ENCODE results near the gene NCKAP5.

Gene NCKAP5

DNA sequence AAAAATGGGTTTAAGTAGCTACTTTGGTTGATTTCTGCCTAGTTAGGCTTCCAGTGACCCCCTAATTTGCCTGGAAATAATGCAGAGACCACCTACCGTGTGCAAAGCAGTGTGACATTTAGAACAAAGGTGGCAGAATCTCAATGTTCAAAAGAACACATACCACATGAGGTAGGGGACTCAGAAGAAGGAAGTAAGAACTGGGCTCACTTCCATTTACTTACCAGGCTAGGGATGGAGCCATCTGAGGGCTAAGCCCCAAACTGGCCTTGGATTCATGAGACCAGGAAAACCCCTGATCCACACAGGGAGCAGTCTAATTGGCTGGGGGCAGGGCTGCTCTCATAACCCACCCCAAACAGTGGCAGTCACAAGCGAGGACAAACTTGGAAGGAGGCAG is 190.7 kb downstream of the NCKAP5 start:
- H3K9me3 Mint-ChIP-seq = peaks cover 17 to 20% of the 10 kb centered on the region in 2 donors
- H3K4me3 Mint-ChIP-seq = no peak overlapping the region
- ATAC-seq (replicated peaks) = no peak
- no peaks in the 10 kb centered on the region for H3K4me1 Mint-ChIP-seq (ENCODE audit: low read depth in 2 of 2)
- H3K36me3 Mint-ChIP-seq (ENCODE audit: insufficient read depth) = no peaks in the 10 kb centered on the region
- no peaks in the 10 kb centered on the region for H3K27me3 Mint-ChIP-seq
- H3K27ac Mint-ChIP-seq = no peak overlapping the region
- DNase-seq = no peak

DNA sequence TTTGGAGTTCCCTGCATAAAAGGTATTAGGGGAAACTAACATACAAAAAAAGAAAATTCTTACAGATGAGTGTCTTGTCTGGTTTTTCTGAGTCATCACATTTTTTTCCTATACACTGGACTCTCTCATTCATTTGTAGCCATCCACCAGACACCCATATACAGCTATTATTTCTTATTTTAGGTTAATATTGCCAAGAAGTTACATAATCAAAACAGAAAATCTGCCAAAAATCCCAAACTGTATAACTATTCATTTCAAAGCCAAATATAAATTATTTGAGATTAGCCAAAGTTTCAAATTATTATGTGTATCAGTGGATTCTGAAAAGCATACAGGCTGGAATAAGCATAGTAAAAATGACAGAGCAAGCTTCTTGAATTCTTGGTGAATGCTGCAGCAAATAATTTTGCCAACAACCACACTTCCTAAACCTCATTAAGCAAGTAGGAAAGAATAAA is 191.2 kb downstream of the NCKAP5 start:
- DNase-seq (no peak), ATAC-seq (replicated peaks) (no peak)
- Mint-ChIP-seq H3K4me3 (no peak overlapping the region), H3K27me3 (no peaks in the 10 kb centered on the region), H3K4me1 (ENCODE audit: low read depth in 2 of 2) (no peaks in the 10 kb centered on the region), H3K9me3 (peaks cover 15% of the 10 kb centered on the region in 2 donors), H3K27ac (no peak overlapping the region), H3K36me3 (ENCODE audit: insufficient read depth) (no peaks in the 10 kb centered on the region)

DNA sequence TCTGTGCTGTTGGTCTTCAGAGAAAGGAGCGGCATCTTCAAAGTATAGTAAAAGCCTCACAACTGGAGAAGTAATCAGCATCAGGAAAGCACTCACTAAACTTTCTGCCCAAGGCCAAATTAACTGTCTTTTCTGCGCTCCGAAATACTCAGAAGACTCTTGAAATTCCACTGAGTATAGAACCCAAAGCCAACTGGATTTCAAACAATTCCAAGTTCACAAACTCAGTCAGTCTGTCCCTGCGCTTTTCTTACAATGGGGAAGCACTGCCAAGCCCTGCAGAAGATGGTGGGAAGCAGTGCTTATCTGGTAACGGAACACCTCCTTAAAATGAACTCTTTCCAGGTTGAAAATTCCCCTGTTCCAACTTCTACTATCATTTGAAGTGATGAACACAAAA is 193.5 kb downstream of the NCKAP5 start:
- H3K9me3 Mint-ChIP-seq = peaks cover 11% of the 10 kb centered on the region in 2 donors
- DNase-seq = no peak
- H3K4me3 Mint-ChIP-seq = no peak overlapping the region
- H3K27ac Mint-ChIP-seq = no peak overlapping the region
- no peaks in the 10 kb centered on the region for H3K27me3 Mint-ChIP-seq
- no peaks in the 10 kb centered on the region for H3K4me1 Mint-ChIP-seq (ENCODE audit: low read depth in 2 of 2)
- no peak for ATAC-seq (replicated peaks)
- H3K36me3 Mint-ChIP-seq (ENCODE audit: insufficient read depth) = no peaks in the 10 kb centered on the region

DNA sequence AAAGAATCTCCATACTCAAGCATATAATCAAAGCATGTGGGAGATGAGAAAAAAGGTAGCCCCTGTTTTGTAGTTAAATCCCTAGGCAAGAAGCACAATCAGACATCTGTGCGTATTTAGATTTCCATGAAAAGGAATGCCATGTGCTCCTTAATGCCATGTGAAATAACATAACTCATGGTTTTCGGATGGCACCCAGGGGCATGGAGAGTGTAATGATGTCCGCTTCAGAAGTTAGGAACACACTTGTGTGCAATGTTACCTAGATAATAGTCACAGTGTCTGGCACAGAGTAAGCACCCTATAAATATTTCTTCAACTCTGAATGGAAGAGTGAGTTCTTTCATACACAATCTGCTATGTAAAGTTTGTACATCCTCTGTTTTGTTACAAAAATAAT is 197.0 kb downstream of the NCKAP5 start:
- Mint-ChIP-seq H3K4me3 (no peak overlapping the region), H3K27me3 (no peaks in the 10 kb centered on the region), H3K9me3 (peaks cover 14% of the 10 kb centered on the region in 2 donors), H3K4me1 (ENCODE audit: low read depth in 2 of 2) (no peaks in the 10 kb centered on the region), H3K36me3 (ENCODE audit: insufficient read depth) (no peaks in the 10 kb centered on the region), H3K27ac (no peak overlapping the region)
- no peak for ATAC-seq (replicated peaks)
- DNase-seq = no peak

DNA sequence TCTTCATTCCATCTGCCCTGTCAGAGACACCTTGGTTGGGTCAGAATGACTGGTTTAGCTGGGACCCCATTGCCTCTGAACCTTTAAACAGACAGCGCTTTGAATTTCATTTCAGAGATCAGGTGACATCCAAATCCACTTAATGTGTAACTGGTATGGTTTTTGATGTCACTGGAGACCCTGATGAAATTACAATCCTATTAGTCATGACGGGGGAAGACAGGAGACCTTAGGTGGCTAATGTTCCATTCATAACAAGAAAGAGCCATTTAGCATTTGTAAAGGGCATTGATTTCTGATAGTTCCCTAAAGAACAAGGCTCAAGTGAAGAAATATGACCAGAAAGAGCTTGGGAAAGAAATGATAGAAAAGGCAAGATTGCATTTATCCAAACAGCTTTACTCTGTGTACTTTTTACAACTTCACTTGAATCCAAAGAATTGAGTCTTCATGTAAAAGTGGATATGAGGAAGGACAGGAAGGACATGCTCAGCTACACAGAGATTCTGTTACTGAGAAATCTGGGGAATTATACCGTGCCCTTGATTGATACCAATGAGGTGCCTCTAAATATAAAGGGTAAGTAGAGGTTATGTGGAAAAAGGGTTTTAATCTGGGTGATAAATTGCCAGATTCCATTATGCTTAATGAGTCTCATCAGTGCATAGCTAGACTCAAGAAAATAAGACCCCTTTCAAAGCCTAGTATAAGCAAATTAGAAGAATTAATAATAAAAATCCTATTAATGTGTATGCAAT is 198.2 kb downstream of the NCKAP5 start:
- DNase-seq (no peak), ATAC-seq (replicated peaks) (no peak)
- Mint-ChIP-seq H3K9me3 (peaks cover 11 to 13% of the 10 kb centered on the region in 2 donors), H3K4me3 (no peak overlapping the region), H3K27me3 (no peaks in the 10 kb centered on the region), H3K36me3 (ENCODE audit: insufficient read depth) (no peaks in the 10 kb centered on the region), H3K27ac (no peak overlapping the region), H3K4me1 (ENCODE audit: low read depth in 2 of 2) (no peaks in the 10 kb centered on the region)

DNA sequence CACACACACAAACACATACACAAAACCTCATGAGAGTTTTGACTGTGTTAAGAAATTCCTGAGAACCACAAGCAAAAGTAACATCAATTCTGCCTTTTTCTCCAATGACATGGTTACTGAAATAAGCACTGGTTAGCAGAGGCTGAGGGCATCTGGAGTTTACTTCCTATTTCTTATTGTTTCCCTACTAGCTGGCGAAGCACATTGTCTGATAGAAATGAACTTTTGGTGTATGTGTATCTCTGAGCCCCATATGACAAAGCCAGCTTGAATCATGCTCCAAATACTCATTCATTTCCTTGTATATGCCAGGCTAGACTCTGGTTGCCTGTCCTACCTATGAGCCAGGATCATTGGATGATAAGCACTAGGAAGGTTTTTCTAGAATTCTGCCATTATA is 203.1 kb downstream of the NCKAP5 start:
- H3K27ac Mint-ChIP-seq = no peak overlapping the region

DNA sequence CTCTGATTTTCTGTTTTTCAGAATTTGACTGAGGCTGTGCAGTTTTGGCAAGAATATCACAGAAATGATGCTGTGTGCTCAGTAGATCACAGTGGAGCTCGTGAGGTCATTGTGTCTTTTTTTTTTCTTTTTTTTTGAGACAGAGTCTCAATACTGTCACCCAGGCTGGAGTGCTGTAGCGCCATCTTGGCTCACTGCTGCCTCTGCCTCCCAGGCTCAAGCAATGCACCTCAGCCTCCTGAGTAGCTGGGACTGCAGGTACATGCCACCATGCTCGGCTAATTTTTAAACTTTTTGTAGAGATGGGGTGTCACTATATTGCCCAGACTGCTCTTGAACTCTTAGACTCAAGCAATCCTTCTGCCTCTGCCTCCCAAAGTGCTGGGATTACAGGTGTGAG is 203.6 kb downstream of the NCKAP5 start:
- DNase-seq = no peak
- no peak overlapping the region for H3K4me3 Mint-ChIP-seq
- H3K27ac Mint-ChIP-seq = no peak overlapping the region
- no peak for ATAC-seq (replicated peaks)
- H3K36me3 Mint-ChIP-seq (ENCODE audit: insufficient read depth) = no peaks in the 10 kb centered on the region
- no peaks in the 10 kb centered on the region for H3K4me1 Mint-ChIP-seq (ENCODE audit: low read depth in 2 of 2)
- peaks cover 5 to 22% of the 10 kb centered on the region in 2 donors for H3K9me3 Mint-ChIP-seq
- no peaks in the 10 kb centered on the region for H3K27me3 Mint-ChIP-seq

More for the DNA sequence above, 203.1 kb downstream of the NCKAP5 start:
- Mint-ChIP-seq H3K4me1 (ENCODE audit: low read depth in 2 of 2) (no peaks in the 10 kb centered on the region), H3K27me3 (no peaks in the 10 kb centered on the region), H3K36me3 (ENCODE audit: insufficient read depth) (no peaks in the 10 kb centered on the region), H3K9me3 (peaks cover 5 to 19% of the 10 kb centered on the region in 2 donors), H3K4me3 (no peak overlapping the region)
- DNase-seq (no peak), ATAC-seq (replicated peaks) (no peak)

DNA sequence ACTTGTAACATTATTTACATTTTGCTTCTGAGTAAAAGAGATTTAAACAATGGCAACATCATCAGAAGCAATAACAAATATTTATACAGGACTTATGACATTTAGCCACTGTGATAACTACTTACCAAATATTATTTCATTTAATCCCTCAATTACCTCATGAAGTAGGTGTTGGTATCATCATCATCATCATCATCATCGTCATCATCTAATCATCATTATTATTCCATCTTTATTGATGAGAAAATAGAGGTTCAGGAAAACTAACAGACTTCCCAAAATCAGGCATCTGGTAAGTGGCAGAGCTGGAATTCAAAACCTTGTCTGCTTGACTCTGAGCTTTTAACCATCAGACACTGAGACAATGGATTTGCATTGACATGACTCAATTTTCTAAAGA is 204.4 kb downstream of the NCKAP5 start:
- H3K9me3 Mint-ChIP-seq = peaks cover 2 to 17% of the 10 kb centered on the region in 2 donors
- H3K4me1 Mint-ChIP-seq (ENCODE audit: low read depth in 2 of 2) = no peaks in the 10 kb centered on the region
- DNase-seq = no peak
- ATAC-seq (replicated peaks) = no peak
- H3K4me3 Mint-ChIP-seq = no peak overlapping the region
- no peaks in the 10 kb centered on the region for H3K36me3 Mint-ChIP-seq (ENCODE audit: insufficient read depth)
- H3K27ac Mint-ChIP-seq = no peak overlapping the region
- H3K27me3 Mint-ChIP-seq = no peaks in the 10 kb centered on the region

DNA sequence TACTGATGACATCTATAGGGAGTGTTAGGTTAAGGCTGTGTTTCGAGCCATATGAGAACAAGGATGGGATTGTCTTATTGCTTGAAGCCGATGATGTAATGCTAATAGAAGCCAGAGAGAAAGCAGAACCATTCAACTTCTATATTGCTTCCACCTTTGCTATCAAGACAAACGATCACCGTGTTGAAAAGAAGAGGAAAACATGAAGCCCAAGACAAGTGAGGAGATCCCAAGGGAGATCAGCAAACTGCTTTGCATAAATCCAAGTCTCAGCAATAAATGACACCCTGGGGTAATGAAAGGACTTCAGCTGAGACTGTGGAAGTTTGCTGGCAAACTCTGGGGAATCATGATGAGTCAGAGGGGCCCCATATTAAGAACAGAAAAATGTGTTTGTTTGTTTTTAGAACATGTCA is 206.2 kb downstream of the NCKAP5 start:
- H3K4me3 Mint-ChIP-seq = no peak overlapping the region
- no peaks in the 10 kb centered on the region for H3K27me3 Mint-ChIP-seq
- H3K36me3 Mint-ChIP-seq (ENCODE audit: insufficient read depth) = no peaks in the 10 kb centered on the region

DNA sequence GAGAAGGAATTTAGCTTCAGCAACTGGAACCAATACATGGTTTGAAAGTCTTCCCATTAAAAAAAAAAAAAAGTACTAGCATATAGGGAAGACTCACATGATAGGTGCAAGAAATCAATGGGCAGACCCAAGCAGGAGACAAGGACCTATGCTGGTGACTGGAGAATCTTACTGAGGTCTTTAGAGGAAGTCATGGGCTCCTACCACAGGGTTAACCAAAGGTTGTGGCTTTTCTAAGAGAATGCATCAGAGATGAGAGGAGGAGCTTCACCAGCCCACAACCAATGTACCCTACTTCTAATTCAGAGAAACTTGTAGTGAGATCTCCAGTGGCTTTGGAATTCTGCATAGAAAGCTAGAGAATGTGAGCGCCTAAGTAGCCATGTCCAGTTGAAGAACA is 207.4 kb downstream of the NCKAP5 start:
- ATAC-seq (replicated peaks) = no peak
- Mint-ChIP-seq H3K4me1 (ENCODE audit: low read depth in 2 of 2) (no peaks in the 10 kb centered on the region), H3K9me3 (peaks cover 0 to 13% of the 10 kb centered on the region in 2 donors)

More for the DNA sequence above, 206.2 kb downstream of the NCKAP5 start:
- no peak for DNase-seq
- peaks cover 0 to 13% of the 10 kb centered on the region in 2 donors for H3K9me3 Mint-ChIP-seq
- no peak for ATAC-seq (replicated peaks)
- no peaks in the 10 kb centered on the region for H3K4me1 Mint-ChIP-seq (ENCODE audit: low read depth in 2 of 2)
- H3K27ac Mint-ChIP-seq = no peak overlapping the region

DNA sequence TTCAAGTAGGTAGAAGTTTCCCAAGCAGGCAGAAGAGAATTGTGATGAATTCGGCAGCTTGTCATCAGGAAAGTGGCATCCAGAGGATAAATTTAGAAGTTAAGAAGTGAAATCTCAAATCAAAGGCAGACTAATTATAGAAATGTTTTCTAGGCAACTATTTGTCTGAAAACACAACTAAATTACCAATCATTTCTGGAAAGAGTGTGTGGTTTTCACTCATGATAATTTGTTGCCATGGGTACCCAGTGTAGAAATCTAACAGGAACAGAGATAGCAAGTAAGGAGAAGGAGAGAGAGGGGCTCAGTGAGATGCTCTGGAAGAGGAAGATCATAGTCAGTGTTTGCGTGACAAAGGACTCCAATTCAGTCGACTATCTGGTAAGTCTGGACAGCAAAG is 208.1 kb downstream of the NCKAP5 start:
- no peaks in the 10 kb centered on the region for H3K4me1 Mint-ChIP-seq (ENCODE audit: low read depth in 2 of 2)
- H3K27ac Mint-ChIP-seq = no peak overlapping the region
- no peak for ATAC-seq (replicated peaks)
- no peak for DNase-seq
- no peaks in the 10 kb centered on the region for H3K36me3 Mint-ChIP-seq (ENCODE audit: insufficient read depth)
- H3K9me3 Mint-ChIP-seq = peaks cover 0 to 13% of the 10 kb centered on the region in 2 donors
- no peak overlapping the region for H3K4me3 Mint-ChIP-seq
- no peaks in the 10 kb centered on the region for H3K27me3 Mint-ChIP-seq

More for the DNA sequence above, 207.4 kb downstream of the NCKAP5 start:
- DNase-seq = no peak
- H3K4me3 Mint-ChIP-seq = no peak overlapping the region
- H3K27ac Mint-ChIP-seq = no peak overlapping the region
- no peaks in the 10 kb centered on the region for H3K27me3 Mint-ChIP-seq
- H3K36me3 Mint-ChIP-seq (ENCODE audit: insufficient read depth) = no peaks in the 10 kb centered on the region

DNA sequence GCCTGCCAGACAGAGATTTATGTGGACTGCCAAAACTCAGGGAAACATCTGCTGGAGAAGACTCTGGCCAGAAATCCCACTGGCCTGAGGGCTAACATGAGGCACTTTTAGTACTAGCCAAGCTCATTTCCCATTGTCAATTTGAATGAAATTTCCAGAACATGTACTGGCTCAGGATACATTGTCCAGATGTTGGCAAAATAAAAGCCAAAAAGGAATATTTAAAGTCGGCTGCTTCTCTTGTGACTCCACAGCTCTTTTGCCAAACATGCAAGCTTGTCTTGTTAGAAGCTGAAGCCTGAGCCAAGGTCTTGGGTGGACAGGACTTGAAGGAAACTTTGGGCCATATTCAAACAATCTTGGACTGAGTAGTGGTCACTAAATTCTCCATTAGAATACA is 215.5 kb downstream of the NCKAP5 start:
- Mint-ChIP-seq H3K4me1 (ENCODE audit: low read depth in 2 of 2) (no peaks in the 10 kb centered on the region), H3K27me3 (no peaks in the 10 kb centered on the region), H3K27ac (no peak overlapping the region), H3K4me3 (no peak overlapping the region), H3K9me3 (peaks cover 7 to 9% of the 10 kb centered on the region in 2 donors), H3K36me3 (ENCODE audit: insufficient read depth) (no peaks in the 10 kb centered on the region)
- DNase-seq (no peak), ATAC-seq (replicated peaks) (no peak)

DNA sequence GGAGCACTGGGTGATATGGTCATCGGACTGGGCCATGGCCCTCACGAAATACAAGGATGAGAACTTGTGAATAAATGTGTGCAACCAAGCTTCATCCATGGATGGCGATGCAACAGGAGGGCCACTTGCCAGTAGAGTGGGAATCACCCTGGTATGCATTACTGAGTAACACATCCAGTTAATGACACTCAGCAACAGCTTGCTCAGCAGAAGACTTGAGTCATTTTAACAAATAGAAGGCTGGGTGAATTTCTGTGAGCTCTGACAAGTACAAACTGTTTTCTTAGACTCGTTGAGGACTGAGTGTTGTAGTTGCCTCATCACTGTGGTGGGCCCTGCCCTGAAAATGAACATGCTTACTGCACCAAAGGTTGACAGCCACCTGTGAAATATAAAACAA is 221.6 kb downstream of the NCKAP5 start:
- Mint-ChIP-seq H3K27ac (no peak overlapping the region), H3K4me1 (ENCODE audit: low read depth in 2 of 2) (no peaks in the 10 kb centered on the region), H3K9me3 (peaks cover 5 to 13% of the 10 kb centered on the region in 2 donors), H3K4me3 (no peak overlapping the region), H3K27me3 (no peaks in the 10 kb centered on the region), H3K36me3 (ENCODE audit: insufficient read depth) (no peaks in the 10 kb centered on the region)
- DNase-seq (no peak), ATAC-seq (replicated peaks) (no peak)

DNA sequence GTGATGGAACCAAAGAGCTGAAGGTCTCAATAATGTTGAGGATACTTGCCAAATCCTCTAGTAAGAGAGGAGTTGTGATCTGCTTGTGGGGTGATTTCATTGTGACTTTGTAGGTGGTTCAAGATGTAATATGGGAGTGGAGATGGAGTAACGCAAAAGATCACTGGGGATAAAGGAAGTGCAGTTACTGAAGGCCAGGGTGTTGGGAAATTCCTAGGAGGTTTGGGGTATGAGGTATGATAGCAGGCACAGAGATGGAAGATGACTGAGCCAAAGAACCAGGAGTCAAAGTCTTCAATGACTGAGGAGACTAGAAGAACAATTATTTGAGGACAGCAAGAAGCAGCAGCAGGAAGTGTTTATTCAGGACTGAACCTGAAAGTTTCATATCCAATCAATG is 222.6 kb downstream of the NCKAP5 start:
- no peaks in the 10 kb centered on the region for H3K27me3 Mint-ChIP-seq
- H3K27ac Mint-ChIP-seq = no peak overlapping the region
- no peaks in the 10 kb centered on the region for H3K36me3 Mint-ChIP-seq (ENCODE audit: insufficient read depth)
- no peak overlapping the region for H3K4me3 Mint-ChIP-seq
- no peaks in the 10 kb centered on the region for H3K4me1 Mint-ChIP-seq (ENCODE audit: low read depth in 2 of 2)
- DNase-seq (no peak), ATAC-seq (replicated peaks) (no peak)
- peaks cover 5 to 11% of the 10 kb centered on the region in 2 donors for H3K9me3 Mint-ChIP-seq
